GM18508 (cell line): ENCODE measurements around the gene ZNF835.
"Not testable (repeated sequence)": the region's sequence is repeated elsewhere in the genome, so short reads cannot be mapped to it uniquely, and the experiment has no call there.

Experiments
- ATAC-seq: cut with Tn5 transposase; IDR thresholded peaks from one replicate; pipeline ENCODE4 v1.9.1; 2021; ENCODE audit warnings: moderate number of reproducible peaks; ENCODE audit not compliant: insufficient read depth, unreplicated experiment

Gene ZNF835

GRCh38 chr19:56671613-56671994 lies at the start of gene ZNF835:
ZNF835 (minus strand) TSS chr19:56671757; CDS start chr19:56665198, 6,559 bp downstream.
- ATAC-seq = no peak

- ATAC-seq = no peak
Measured at GRCh38 chr19:56720281-56720680, 48.7 kb upstream of the ZNF835 start.

GRCh38 chr19:56718231-56718630 lies 46.7 kb upstream of the ZNF835 start:
- ATAC-seq = no peak

- no peak for ATAC-seq
Measured at GRCh38 chr19:56712611-56713276, 41.2 kb upstream of the ZNF835 start.

GRCh38 chr19:56710437-56710836 lies 38.9 kb upstream of the ZNF835 start:
- no peak for ATAC-seq

- ATAC-seq = no peak
Measured at GRCh38 chr19:56707821-56708220, 36.3 kb upstream of the ZNF835 start.

GRCh38 chr19:56705939-56706338 lies 34.4 kb upstream of the ZNF835 start:
- no peak for ATAC-seq

GRCh38 chr19:56701895-56702294 lies 30.3 kb upstream of the ZNF835 start:
- ATAC-seq = no peak

GRCh38 chr19:56699552-56699951 lies 28.0 kb upstream of the ZNF835 start:
- no peak for ATAC-seq

GRCh38 chr19:56692206-56692895 lies 20.8 kb upstream of the ZNF835 start:
- no peak for ATAC-seq

GRCh38 chr19:56690670-56691069 lies 19.1 kb upstream of the ZNF835 start:
- ATAC-seq = no peak

GRCh38 chr19:56689198-56689597 lies 17.6 kb upstream of the ZNF835 start:
- no peak for ATAC-seq

- no peak for ATAC-seq
Measured at GRCh38 chr19:56687031-56687430, 15.5 kb upstream of the ZNF835 start.

- no peak for ATAC-seq
Measured at GRCh38 chr19:56683116-56683515, 11.6 kb upstream of the ZNF835 start.

- ATAC-seq = no peak
Measured at GRCh38 chr19:56681702-56682101, 10.1 kb upstream of the ZNF835 start.

- ATAC-seq = no peak
Measured at GRCh38 chr19:56678205-56678604, 6.6 kb upstream of the ZNF835 start.

GRCh38 chr19:56672610-56673009 lies 1.1 kb upstream of the ZNF835 start:
- not testable (repeated sequence) for ATAC-seq

- ATAC-seq = no peak
Measured at GRCh38 chr19:56670961-56671612, 470 bp downstream of the ZNF835 start.

- no peak for ATAC-seq
Measured at GRCh38 chr19:56670401-56670960, 1.1 kb downstream of the ZNF835 start.

- ATAC-seq = no peak
Measured at GRCh38 chr19:56668676-56669075, 2.9 kb downstream of the ZNF835 start.

GRCh38 chr19:56667311-56667870 lies 4.2 kb downstream of the ZNF835 start:
- no peak for ATAC-seq
